T-cell (primary cell): ENCODE measurements around the gene BTRC. TPM values are rescaled to one million over a fixed set of nuclear protein-coding genes. Genes with fewer than 3 reads are reported as not detected.
A peak's percentile ranks its signal among the peaks of the same experiment; 100 is the strongest.
"Not testable (repeated sequence)": the region's sequence is repeated elsewhere in the genome, so short reads cannot be mapped to it uniquely, and the experiment has no call there.

Experiments used
- ATAC-seq, 4 experiments: fragments of 200-7000 bp in 3 of 4; fragments of 150-1000 bp in 1 of 4; cut with Tn5 transposase; replicated peaks in 1 of 4; 1 replicate in 3 of 4; 2 replicates in 1 of 4; pipeline ENCODE4 v1.10.0; 2021; ENCODE audit warnings: moderate library complexity in 3 of 4, mild to moderate bottlenecking in 2 of 4, moderate number of reproducible peaks in 1 of 4
- CTCF ChIA-PET, 2 donors: fragments of 300-600 bp; sonication (Branson Sonifier 250); formaldehyde crosslinking; loops; one replicate each; lab custom pipeline; 2022; ENCODE audit warnings: antibody characterized with exemption in 2 of 2; lab: Charles Lee
- POLR2A ChIA-PET, 2 donors: fragments of 300-600 bp; sonication (Branson Sonifier 250); formaldehyde crosslinking; loops; one replicate each; lab custom pipeline; 2022; ENCODE audit warnings: antibody characterized with exemption in 2 of 2; lab: Charles Lee
- DNase-seq, 35 experiments: peaks; one replicate each; pipeline versions ENCODE4 v3.0.0 to v3.0.0-alpha.2; 2013 to 2023
- H3K27ac ChIP-seq: one replicate; pipeline ENCODE4 v1.5.1; 2013; ENCODE audit warnings: low read length
- H3K27me3 ChIP-seq, 2 experiments: replicated peaks in 1 of 2; 1 replicate in 1 of 2; 2 replicates in 1 of 2; pipeline versions ENCODE4 v1.6.1 to v1.7.0; 2013; ENCODE audit warnings: low read length in 1 of 2, mixed read lengths in 1 of 2; ENCODE audit not compliant: control insufficient read depth in 2 of 2, insufficient read depth in 2 of 2; ENCODE audit errors: extremely low read depth in 1 of 2
- H3K36me3 ChIP-seq, 2 donors: 1 replicate in 1 of 2; 2 replicates in 1 of 2; pipeline versions ENCODE4 v1.6.1 to v1.7.0; 2013; ENCODE audit warnings: low read length in 1 of 2; ENCODE audit not compliant: control insufficient read depth in 2 of 2, insufficient read depth in 1 of 2; ENCODE audit errors: extremely low read depth in 1 of 2
- H3K4me1 ChIP-seq, 2 experiments: 1 replicate in 1 of 2; 2 replicates in 1 of 2; pipeline versions ENCODE4 v1.6.1 to v1.7.0; 2013; ENCODE audit warnings: low read length in 2 of 2, mixed read lengths in 1 of 2; ENCODE audit not compliant: insufficient read depth in 2 of 2, control insufficient read depth in 1 of 2; ENCODE audit errors: extremely low read depth in 1 of 2
- H3K4me3 ChIP-seq, 2 donors: 1 replicate in 1 of 2; 2 replicates in 1 of 2; pipeline versions ENCODE4 v1.5.1 to v1.7.0; 2013; ENCODE audit warnings: mild to moderate bottlenecking in 2 of 2, low read length in 1 of 2, moderate library complexity in 1 of 2; ENCODE audit not compliant: control insufficient read depth in 1 of 2; ENCODE audit errors: extremely low read depth in 1 of 2
- H3K9me3 ChIP-seq: 2 replicates; pipeline ENCODE4 v1.7.0; 2013
- H3K27ac Mint-ChIP-seq, 2 donors: one replicate each; pipeline ENCODE4 v1.8.0; 2020 to 2021; ENCODE audit warnings: mild to moderate bottlenecking in 2 of 2, mixed read lengths in 2 of 2
- H3K27me3 Mint-ChIP-seq, 2 donors: one replicate each; pipeline ENCODE4 v1.8.0; 2021 to 2022; ENCODE audit warnings: mixed read lengths in 2 of 2
- H3K36me3 Mint-ChIP-seq: one replicate; pipeline ENCODE4 v1.8.0; 2021; ENCODE audit warnings: mixed read lengths
- H3K4me1 Mint-ChIP-seq, 3 donors: one replicate each; pipeline ENCODE4 v1.8.0; 2020 to 2022; ENCODE audit warnings: mixed read lengths in 3 of 3, mild to moderate bottlenecking in 1 of 3
- H3K4me3 Mint-ChIP-seq, 3 donors: one replicate each; pipeline ENCODE4 v1.8.0; 2020 to 2022; ENCODE audit warnings: mild to moderate bottlenecking in 3 of 3, mixed read lengths in 3 of 3, moderate library complexity in 3 of 3
- H3K9me3 Mint-ChIP-seq, 3 donors: one replicate each; pipeline ENCODE4 v1.8.0; 2020 to 2022; ENCODE audit warnings: mixed read lengths in 3 of 3
- WGBS: methylation state at CpG from one replicate; pipeline ENCODE4 v1.1.5; 2013; ENCODE audit warnings: missing lambda C conversion rate; ENCODE audit not compliant: insufficient coverage; 5-methylcytosine and 5-hydroxymethylcytosine counted together
- total RNA-seq, 35 experiments: library from RNA in 6 of 35; stranded (reverse) in 6 of 35; fragments of 120-200 nt in 1 of 35; gene quantifications; one replicate each; pipeline versions ENCODE4 v1.2.1 to v1.2.4 and lab custom pipeline; 2013 to 2026

The BTRC gene
- total RNA-seq, 5 donors from 2014 or later (not counting 1 experiment from before 2014, with no cell fraction given), result 15.7 to 23.2 (median 17.3) TPM

GRCh38 chr10:101388676-101389276 is 34.8 kb downstream of the BTRC start:
- POLR2A ChIA-PET, result no interaction called here
- no peak overlapping the region for H3K27ac Mint-ChIP-seq

DNA sequence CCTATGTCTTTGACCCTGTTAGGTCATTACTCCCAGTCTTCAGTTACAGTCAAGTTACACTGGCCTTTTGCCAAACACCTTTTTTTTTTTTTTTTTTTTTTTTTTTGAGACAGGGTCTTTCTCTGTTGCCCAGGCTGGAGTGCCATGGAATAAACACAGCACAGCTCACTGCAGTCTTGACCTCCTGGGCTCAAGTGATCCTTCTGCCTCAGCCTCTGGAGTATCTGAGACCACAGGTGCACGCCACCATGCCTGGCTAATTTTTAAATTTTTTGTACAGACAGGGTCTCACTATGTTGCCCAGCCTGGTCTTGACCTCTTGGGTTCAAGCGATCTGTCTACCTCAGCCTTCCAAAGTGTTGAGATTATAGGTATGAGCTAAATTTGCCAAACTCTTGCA is 35.6 kb downstream of the BTRC start:
- CTCF ChIA-PET, H3K36me3 ChIP-seq, H3K4me3 Mint-ChIP-seq, H3K9me3 Mint-ChIP-seq, H3K4me1 ChIP-seq, H3K9me3 ChIP-seq, H3K27ac Mint-ChIP-seq, DNase-seq, ATAC-seq, H3K27ac ChIP-seq, H3K27me3 Mint-ChIP-seq, POLR2A ChIA-PET, H3K27me3 ChIP-seq, H3K4me3 ChIP-seq: not testable (repeated sequence)
- 86% methylated on average over 1 of the region's 2 CpGs for WGBS
- Mint-ChIP-seq H3K36me3 (peaks cover 15% of the 10 kb centered on the region), H3K4me1 (peaks cover 5 to 22% (median 13%) of the 10 kb centered on the region in 3 donors)

More at GRCh38 chr10:101388676-101389276, 34.8 kb downstream of the BTRC start:
- Mint-ChIP-seq H3K9me3 (no peaks in the 10 kb centered on the region), H3K27me3 (no peaks in the 10 kb centered on the region), H3K36me3 (peaks cover 15% of the 10 kb centered on the region), H3K4me3 (no peak overlapping the region), H3K4me1 (peaks cover 7 to 29% (median 16%) of the 10 kb centered on the region in 3 donors)
- Histone ChIP-seq H3K36me3 (no peaks in the 10 kb centered on the region), H3K27me3 (no peaks in the 10 kb centered on the region), H3K27ac (no peak overlapping the region), H3K4me3 (no peak overlapping the region), H3K9me3 (no peaks in the 10 kb centered on the region), H3K4me1 (no peaks in the 10 kb centered on the region)
- DNase-seq (no peak), ATAC-seq (no peak)
- no CpG with 5 or more reads among the region's 2 CpGs for WGBS
- CTCF ChIA-PET, result no interaction called here

DNA sequence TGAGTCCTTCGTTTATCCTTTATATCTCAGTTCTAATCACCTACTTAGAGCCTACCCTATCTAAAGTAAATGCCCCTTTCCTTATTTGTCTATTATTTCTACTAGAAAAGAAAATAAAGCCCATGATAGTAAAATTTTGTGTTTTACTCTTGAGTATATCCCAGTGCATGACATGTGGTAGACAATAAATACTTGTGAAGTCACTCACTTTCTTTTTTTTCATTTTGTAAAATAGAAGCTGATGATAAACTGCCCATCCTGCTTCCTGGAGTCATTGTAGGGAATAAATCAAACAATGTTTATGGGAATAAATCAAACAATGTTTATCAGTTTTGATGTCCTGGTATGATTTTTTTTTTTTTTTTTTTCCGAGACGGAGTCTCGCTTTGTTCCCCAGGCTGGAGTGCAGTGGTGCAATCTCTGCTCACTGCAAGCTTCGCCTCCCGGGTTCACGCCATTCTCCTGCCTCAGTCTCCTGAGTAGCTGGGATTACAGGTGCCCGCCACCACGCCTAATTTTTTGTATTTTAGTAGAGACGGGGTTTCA is 36.1 kb downstream of the BTRC start:
- Mint-ChIP-seq H3K27me3 (no peaks in the 10 kb centered on the region), H3K4me3 (no peak overlapping the region), H3K4me1 (peaks cover 2 to 19% (median 11%) of the 10 kb centered on the region in 3 donors), H3K36me3 (peaks cover 15% of the 10 kb centered on the region), H3K9me3 (no peaks in the 10 kb centered on the region), H3K27ac (no peak overlapping the region)
- ATAC-seq (no peak), DNase-seq (no peak)
- Histone ChIP-seq H3K4me1 (no peaks in the 10 kb centered on the region), H3K27me3 (no peaks in the 10 kb centered on the region), H3K36me3 (no peaks in the 10 kb centered on the region), H3K27ac (no peak overlapping the region), H3K4me3 (no peak overlapping the region), H3K9me3 (no peaks in the 10 kb centered on the region)
- 100% methylated on average over 6 of the region's 10 CpGs for WGBS
- ChIA-PET POLR2A (interaction anchor here in 1 of 2 donors (0.6 kb wide), 1 partner anchor 162 kb away, joined by 7 read pairs; no protein-coding TSS in a partner anchor), CTCF (no interaction called here)

DNA sequence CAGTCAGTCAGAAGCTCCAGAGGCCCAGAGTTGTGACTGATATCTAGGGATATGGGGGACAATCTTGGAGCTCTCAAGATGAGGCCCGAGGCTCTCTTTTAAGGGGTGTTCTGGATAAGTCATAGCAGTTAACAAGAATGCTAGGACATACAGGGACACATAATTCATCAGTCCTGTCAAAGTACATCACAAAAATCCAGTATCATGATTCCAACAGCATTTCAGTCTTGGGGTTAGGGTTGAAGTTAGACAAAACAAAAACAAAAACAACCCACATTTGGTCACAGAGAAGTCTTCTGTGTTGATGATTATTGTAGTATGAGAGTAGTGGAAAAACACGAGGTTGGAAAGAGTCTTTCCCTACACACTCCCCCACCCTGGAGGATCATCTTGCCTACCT is 39.4 kb downstream of the BTRC start:
- no peak for ATAC-seq
- Histone ChIP-seq H3K9me3 (no peaks in the 10 kb centered on the region), H3K4me3 (no peak overlapping the region), H3K4me1 (peaks cover 3 to 4% of the 10 kb centered on the region in 2 experiments), H3K27ac (no peak overlapping the region), H3K36me3 (no peaks in the 10 kb centered on the region), H3K27me3 (no peaks in the 10 kb centered on the region)
- no peak for DNase-seq
- Mint-ChIP-seq H3K27ac (no peak overlapping the region), H3K4me3 (no peak overlapping the region), H3K27me3 (no peaks in the 10 kb centered on the region), H3K36me3 (peaks cover 20% of the 10 kb centered on the region), H3K9me3 (no peaks in the 10 kb centered on the region), H3K4me1 (peaks cover 18 to 19% (median 19%) of the 10 kb centered on the region in 3 donors)
- WGBS, result no CpG with 5 or more reads among the region's 2 CpGs
- ChIA-PET CTCF (no interaction called here), POLR2A (no interaction called here)

GRCh38 chr10:101394524-101395133 is 40.7 kb downstream of the BTRC start:
- H3K9me3 ChIP-seq, result no peaks in the 10 kb centered on the region
- DNase-seq (no peak), ATAC-seq (no peak)
- no peak overlapping the region for H3K27ac ChIP-seq
- H3K4me1 ChIP-seq, result peaks cover 3 to 4% of the 10 kb centered on the region in 2 experiments
- CTCF ChIA-PET, result no interaction called here
- Mint-ChIP-seq H3K27ac (no peak overlapping the region), H3K36me3 (peaks cover 9% of the 10 kb centered on the region), H3K9me3 (no peaks in the 10 kb centered on the region), H3K4me1 (peaks cover 9 to 23% (median 21%) of the 10 kb centered on the region in 3 donors), H3K27me3 (no peaks in the 10 kb centered on the region), H3K4me3 (no peak overlapping the region)
- POLR2A ChIA-PET, result no interaction called here
- no peaks in the 10 kb centered on the region for H3K36me3 ChIP-seq
- WGBS, result 100% methylated on average over 1 of the region's 5 CpGs
- no peaks in the 10 kb centered on the region for H3K27me3 ChIP-seq
- H3K4me3 ChIP-seq, result no peak overlapping the region

DNA sequence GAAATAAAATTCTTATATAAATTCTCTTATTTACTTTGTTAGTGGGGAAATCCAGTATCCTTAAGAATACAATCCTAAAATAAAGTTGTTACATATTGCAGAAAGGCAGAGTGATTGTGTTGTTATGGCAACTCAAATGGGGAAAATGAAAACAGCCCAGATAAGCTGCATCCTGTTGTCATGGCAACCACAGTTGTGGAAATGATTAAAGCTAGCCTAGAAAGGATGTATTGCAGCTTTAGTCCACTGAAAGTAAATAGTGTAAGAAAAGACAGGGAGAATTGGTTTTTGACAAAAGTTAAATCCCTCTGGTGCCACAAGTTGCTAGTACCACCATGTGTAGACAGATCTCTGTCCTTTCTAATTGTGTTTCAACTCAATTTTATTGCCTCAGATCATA is 43.2 kb downstream of the BTRC start:
- Histone ChIP-seq H3K4me3 (no peak overlapping the region), H3K27me3 (no peaks in the 10 kb centered on the region), H3K27ac (no peak overlapping the region), H3K9me3 (no peaks in the 10 kb centered on the region), H3K4me1 (peaks cover 3 to 4% of the 10 kb centered on the region in 2 experiments), H3K36me3 (no peaks in the 10 kb centered on the region)
- ATAC-seq (peak in 1 of 4 experiments; percentile 88), DNase-seq (peak in 30 of 35 experiments; percentile 3 to 77 (median 24))
- no peaks in the 10 kb centered on the region for H3K9me3 Mint-ChIP-seq
- peaks cover 14% of the 10 kb centered on the region for H3K36me3 Mint-ChIP-seq
- H3K4me1 Mint-ChIP-seq, result peaks cover 14 to 36% (median 24%) of the 10 kb centered on the region in 3 donors
- H3K27me3 Mint-ChIP-seq, result no peaks in the 10 kb centered on the region
- ChIA-PET POLR2A (no interaction called here), CTCF (interaction anchor here in 1 of 2 donors (0.5 to 1.4 kb wide), 3 partner anchors 10 to 70 kb away, joined by 3 to 4 read pairs (median 4); no protein-coding TSS in a partner anchor)
- no peak overlapping the region for H3K27ac Mint-ChIP-seq
- no peak overlapping the region for H3K4me3 Mint-ChIP-seq
